ENCODE results near the gene NECAP2. TPM values are rescaled to one million over a fixed set of nuclear protein-coding genes. Genes with fewer than 3 reads are reported as not detected.

Gene NECAP2
- total RNA-seq, 2 donors from 2014 or later, result 46.4 to 57.7 TPM

GRCh38 chr1:16406868-16407267 is 33.7 kb upstream of the NECAP2 start:
- Histone ChIP-seq H3K27ac (no peak overlapping the region), H3K27me3 (no peaks in the 10 kb centered on the region), H3K4me3 (no peak overlapping the region), H3K4me1 (no peaks in the 10 kb centered on the region), H3K9ac (ENCODE audit: low read depth in 2 of 2, low read length in 2 of 2) (no peak overlapping the region), H3K9me3 (no peaks in the 10 kb centered on the region), H3K36me3 (no peaks in the 10 kb centered on the region)
- no peak for TF ChIP-seq CTCF (IDR thresholded peaks at IDR 0.05)
- no peak for DNase-seq
- intact Hi-C loops (cut with DNase I), result no loop called here

- H3K4me1 ChIP-seq, result no peaks in the 10 kb centered on the region
- no peak overlapping the region for H3K27ac ChIP-seq
- H3K4me3 ChIP-seq, result no peak overlapping the region
- H3K9ac ChIP-seq (ENCODE audit: low read depth in 2 of 2, low read length in 2 of 2), result no peak overlapping the region
- no peaks in the 10 kb centered on the region for H3K9me3 ChIP-seq
- H3K36me3 ChIP-seq, result no peaks in the 10 kb centered on the region
- H3K27me3 ChIP-seq, result no peaks in the 10 kb centered on the region
- TF ChIP-seq CTCF (IDR thresholded peaks at IDR 0.05), result no peak
- no peak for DNase-seq
- intact Hi-C loops (cut with DNase I), result no loop called here
Measured at GRCh38 chr1:16409536-16410152, 30.9 kb upstream of the NECAP2 start.

- intact Hi-C loops (cut with DNase I), result no loop called here
- no peak for TF ChIP-seq CTCF (IDR thresholded peaks at IDR 0.05)
- Histone ChIP-seq H3K9ac (ENCODE audit: low read depth in 2 of 2, low read length in 2 of 2) (no peak overlapping the region), H3K4me1 (no peaks in the 10 kb centered on the region), H3K9me3 (no peaks in the 10 kb centered on the region), H3K4me3 (no peak overlapping the region), H3K27me3 (no peaks in the 10 kb centered on the region), H3K36me3 (no peaks in the 10 kb centered on the region), H3K27ac (no peak overlapping the region)
- no peak for DNase-seq
Measured at GRCh38 chr1:16410803-16411202, 29.7 kb upstream of the NECAP2 start.

- Histone ChIP-seq H3K4me1 (no peaks in the 10 kb centered on the region), H3K36me3 (no peaks in the 10 kb centered on the region), H3K27ac (no peak overlapping the region), H3K9ac (ENCODE audit: low read depth in 2 of 2, low read length in 2 of 2) (no peak overlapping the region), H3K27me3 (no peaks in the 10 kb centered on the region), H3K4me3 (no peak overlapping the region), H3K9me3 (no peaks in the 10 kb centered on the region)
- TF ChIP-seq CTCF (IDR thresholded peaks at IDR 0.05), result no peak
- intact Hi-C loops (cut with DNase I), result no loop called here
- no peak for DNase-seq
Measured at GRCh38 chr1:16413191-16413590, 27.3 kb upstream of the NECAP2 start.

GRCh38 chr1:16418823-16419425 is 21.6 kb upstream of the NECAP2 start:
- no peak for TF ChIP-seq CTCF (IDR thresholded peaks at IDR 0.05)
- intact Hi-C loops (cut with DNase I), result no loop called here
- Histone ChIP-seq H3K27me3 (no peaks in the 10 kb centered on the region), H3K9me3 (no peaks in the 10 kb centered on the region), H3K36me3 (no peaks in the 10 kb centered on the region), H3K4me1 (no peaks in the 10 kb centered on the region), H3K9ac (ENCODE audit: low read depth in 2 of 2, low read length in 2 of 2) (no peak overlapping the region), H3K27ac (no peak overlapping the region), H3K4me3 (no peak overlapping the region)
- no peak for DNase-seq

All from colonic mucosa (tissue), 4 donors.